ENCODE data around the gene IRF2.

DNA sequence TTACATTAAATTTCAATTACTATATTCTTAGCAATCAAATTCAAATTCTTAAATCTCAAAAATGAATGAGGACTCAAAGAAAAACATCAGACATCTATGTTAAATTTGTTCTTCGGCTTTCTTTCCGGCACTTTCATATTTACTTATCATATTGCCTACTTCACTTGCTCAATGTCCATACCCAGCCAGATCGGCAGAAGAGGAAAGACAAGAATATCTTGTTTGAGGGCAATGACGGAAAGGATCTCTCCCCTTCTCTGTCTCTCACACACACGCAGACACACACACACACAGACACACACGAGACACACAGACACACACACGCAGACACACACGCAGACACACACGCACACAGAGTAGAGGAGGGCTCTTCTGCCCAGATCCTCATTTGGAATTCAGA lies 13.2 kb upstream of the IRF2 start:
- TF ChIP-seq CBX2 (IDR thresholded peaks at IDR 0.05; ENCODE audit: borderline replicate concordance, low read depth): no peak
- TF ChIP-seq, protein P1, sequence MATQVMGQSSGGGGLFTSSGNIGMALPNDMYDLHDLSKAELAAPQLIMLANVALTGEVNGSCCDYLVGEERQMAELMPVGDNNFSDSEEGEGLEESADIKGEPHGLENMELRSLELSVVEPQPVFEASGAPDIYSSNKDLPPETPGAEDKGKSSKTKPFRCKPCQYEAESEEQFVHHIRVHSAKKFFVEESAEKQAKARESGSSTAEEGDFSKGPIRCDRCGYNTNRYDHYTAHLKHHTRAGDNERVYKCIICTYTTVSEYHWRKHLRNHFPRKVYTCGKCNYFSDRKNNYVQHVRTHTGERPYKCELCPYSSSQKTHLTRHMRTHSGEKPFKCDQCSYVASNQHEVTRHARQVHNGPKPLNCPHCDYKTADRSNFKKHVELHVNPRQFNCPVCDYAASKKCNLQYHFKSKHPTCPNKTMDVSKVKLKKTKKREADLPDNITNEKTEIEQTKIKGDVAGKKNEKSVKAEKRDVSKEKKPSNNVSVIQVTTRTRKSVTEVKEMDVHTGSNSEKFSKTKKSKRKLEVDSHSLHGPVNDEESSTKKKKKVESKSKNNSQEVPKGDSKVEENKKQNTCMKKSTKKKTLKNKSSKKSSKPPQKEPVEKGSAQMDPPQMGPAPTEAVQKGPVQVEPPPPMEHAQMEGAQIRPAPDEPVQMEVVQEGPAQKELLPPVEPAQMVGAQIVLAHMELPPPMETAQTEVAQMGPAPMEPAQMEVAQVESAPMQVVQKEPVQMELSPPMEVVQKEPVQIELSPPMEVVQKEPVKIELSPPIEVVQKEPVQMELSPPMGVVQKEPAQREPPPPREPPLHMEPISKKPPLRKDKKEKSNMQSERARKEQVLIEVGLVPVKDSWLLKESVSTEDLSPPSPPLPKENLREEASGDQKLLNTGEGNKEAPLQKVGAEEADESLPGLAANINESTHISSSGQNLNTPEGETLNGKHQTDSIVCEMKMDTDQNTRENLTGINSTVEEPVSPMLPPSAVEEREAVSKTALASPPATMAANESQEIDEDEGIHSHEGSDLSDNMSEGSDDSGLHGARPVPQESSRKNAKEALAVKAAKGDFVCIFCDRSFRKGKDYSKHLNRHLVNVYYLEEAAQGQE (IDR thresholded peaks at IDR 0.05): no peak
- TF ChIP-seq RAD21 (conservative IDR thresholded peaks at IDR 0.05 in 1 of 2, IDR thresholded peaks at IDR 0.05 in 1 of 2): no peak
- TF ChIP-seq POLR2A (IDR thresholded peaks at IDR 0.05; ENCODE audit: low read length): no peak
- TF ChIP-seq BHLHE40 (IDR thresholded peaks at IDR 0.05; ENCODE audit: low read depth, low read length): no peak
- TF ChIP-seq, protein P2, sequence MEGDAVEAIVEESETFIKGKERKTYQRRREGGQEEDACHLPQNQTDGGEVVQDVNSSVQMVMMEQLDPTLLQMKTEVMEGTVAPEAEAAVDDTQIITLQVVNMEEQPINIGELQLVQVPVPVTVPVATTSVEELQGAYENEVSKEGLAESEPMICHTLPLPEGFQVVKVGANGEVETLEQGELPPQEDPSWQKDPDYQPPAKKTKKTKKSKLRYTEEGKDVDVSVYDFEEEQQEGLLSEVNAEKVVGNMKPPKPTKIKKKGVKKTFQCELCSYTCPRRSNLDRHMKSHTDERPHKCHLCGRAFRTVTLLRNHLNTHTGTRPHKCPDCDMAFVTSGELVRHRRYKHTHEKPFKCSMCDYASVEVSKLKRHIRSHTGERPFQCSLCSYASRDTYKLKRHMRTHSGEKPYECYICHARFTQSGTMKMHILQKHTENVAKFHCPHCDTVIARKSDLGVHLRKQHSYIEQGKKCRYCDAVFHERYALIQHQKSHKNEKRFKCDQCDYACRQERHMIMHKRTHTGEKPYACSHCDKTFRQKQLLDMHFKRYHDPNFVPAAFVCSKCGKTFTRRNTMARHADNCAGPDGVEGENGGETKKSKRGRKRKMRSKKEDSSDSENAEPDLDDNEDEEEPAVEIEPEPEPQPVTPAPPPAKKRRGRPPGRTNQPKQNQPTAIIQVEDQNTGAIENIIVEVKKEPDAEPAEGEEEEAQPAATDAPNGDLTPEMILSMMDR (IDR thresholded peaks at IDR 0.05): no peak
- no peak for TF ChIP-seq RARB (CRISPR knock-in tag; IDR thresholded peaks at IDR 0.05)
- no peak for TF ChIP-seq EP300 (IDR thresholded peaks at IDR 0.05)
- no peak for TF ChIP-seq GATA3 (IDR thresholded peaks at IDR 0.05; ENCODE audit: borderline replicate concordance)
- TF ChIP-seq, protein P3, sequence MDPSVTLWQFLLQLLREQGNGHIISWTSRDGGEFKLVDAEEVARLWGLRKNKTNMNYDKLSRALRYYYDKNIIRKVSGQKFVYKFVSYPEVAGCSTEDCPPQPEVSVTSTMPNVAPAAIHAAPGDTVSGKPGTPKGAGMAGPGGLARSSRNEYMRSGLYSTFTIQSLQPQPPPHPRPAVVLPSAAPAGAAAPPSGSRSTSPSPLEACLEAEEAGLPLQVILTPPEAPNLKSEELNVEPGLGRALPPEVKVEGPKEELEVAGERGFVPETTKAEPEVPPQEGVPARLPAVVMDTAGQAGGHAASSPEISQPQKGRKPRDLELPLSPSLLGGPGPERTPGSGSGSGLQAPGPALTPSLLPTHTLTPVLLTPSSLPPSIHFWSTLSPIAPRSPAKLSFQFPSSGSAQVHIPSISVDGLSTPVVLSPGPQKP (IDR thresholded peaks at IDR 0.05; ENCODE audit: low read depth, low read length): no peak
- TF ChIP-seq, protein P4, sequence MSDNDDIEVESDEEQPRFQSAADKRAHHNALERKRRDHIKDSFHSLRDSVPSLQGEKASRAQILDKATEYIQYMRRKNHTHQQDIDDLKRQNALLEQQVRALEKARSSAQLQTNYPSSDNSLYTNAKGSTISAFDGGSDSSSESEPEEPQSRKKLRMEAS (IDR thresholded peaks at IDR 0.05): no peak
- TF ChIP-seq CEBPB (IDR thresholded peaks at IDR 0.05): no peak
- TF ChIP-seq, protein P5, sequence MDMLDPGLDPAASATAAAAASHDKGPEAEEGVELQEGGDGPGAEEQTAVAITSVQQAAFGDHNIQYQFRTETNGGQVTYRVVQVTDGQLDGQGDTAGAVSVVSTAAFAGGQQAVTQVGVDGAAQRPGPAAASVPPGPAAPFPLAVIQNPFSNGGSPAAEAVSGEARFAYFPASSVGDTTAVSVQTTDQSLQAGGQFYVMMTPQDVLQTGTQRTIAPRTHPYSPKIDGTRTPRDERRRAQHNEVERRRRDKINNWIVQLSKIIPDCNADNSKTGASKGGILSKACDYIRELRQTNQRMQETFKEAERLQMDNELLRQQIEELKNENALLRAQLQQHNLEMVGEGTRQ (IDR thresholded peaks at IDR 0.05): no peak
